ENCODE data around the gene ZDHHC14.

Gene ZDHHC14

GRCh38 chr6:157708239-157708638, 327.2 kb downstream of the ZDHHC14 start:
- H3K4me3 ChIP-seq (ENCODE audit: low read depth, low read length), result no peak overlapping the region
- no peak for TF ChIP-seq CTCF (IDR thresholded peaks at IDR 0.05; ENCODE audit: low read depth, low read length)

- H3K4me3 ChIP-seq (ENCODE audit: low read depth, low read length), result no peak overlapping the region
- TF ChIP-seq CTCF (IDR thresholded peaks at IDR 0.05; ENCODE audit: low read depth, low read length), result no peak
These were observed 327.9 kb downstream of the ZDHHC14 start for GRCh38 chr6:157708933-157709332.

GRCh38 chr6:157709555-157709954, 328.6 kb downstream of the ZDHHC14 start:
- no peak overlapping the region for H3K4me3 ChIP-seq (ENCODE audit: low read depth, low read length)
- no peak for TF ChIP-seq CTCF (IDR thresholded peaks at IDR 0.05; ENCODE audit: low read depth, low read length)

- TF ChIP-seq CTCF (IDR thresholded peaks at IDR 0.05; ENCODE audit: low read depth, low read length), result no peak
- H3K4me3 ChIP-seq (ENCODE audit: low read depth, low read length), result no peak overlapping the region
These were observed 329.6 kb downstream of the ZDHHC14 start for GRCh38 chr6:157710604-157711003.

- no peak for TF ChIP-seq CTCF (IDR thresholded peaks at IDR 0.05; ENCODE audit: low read depth, low read length)
These were observed 330.1 kb downstream of the ZDHHC14 start for GRCh38 chr6:157711060-157711459.

GRCh38 chr6:157712585-157713295, 331.8 kb downstream of the ZDHHC14 start:
- TF ChIP-seq CTCF (IDR thresholded peaks at IDR 0.05; ENCODE audit: low read depth, low read length), result no peak
- H3K4me3 ChIP-seq (ENCODE audit: low read depth, low read length), result no peak overlapping the region

More at GRCh38 chr6:157711060-157711459, 330.1 kb downstream of the ZDHHC14 start:
- no peak overlapping the region for H3K4me3 ChIP-seq (ENCODE audit: low read depth, low read length)

GRCh38 chr6:157713451-157714152, 332.6 kb downstream of the ZDHHC14 start:
- TF ChIP-seq CTCF (IDR thresholded peaks at IDR 0.05; ENCODE audit: low read depth, low read length), result no peak
- no peak overlapping the region for H3K4me3 ChIP-seq (ENCODE audit: low read depth, low read length)
